Kidney (tissue), 14 donors: ENCODE results near the gene TLL2. TPM values are rescaled to one million over a fixed set of nuclear protein-coding genes. Genes with fewer than 3 reads are reported as not detected.

ENCODE experiments used
- DNase-seq, 5 donors: peaks; one replicate each; pipeline ENCODE4 v3.0.0-alpha.2; 2013 to 2020
- FAIRE-seq: peaks from 2 replicates; lab custom pipeline; 2012; peaks lifted over from hg19 to GRCh38; lab: Jason Lieb, UNC
- H3K27ac ChIP-seq, 2 donors: one replicate each; pipeline ENCODE4 v1.7.0; 2013; ENCODE audit warnings: low read depth in 2 of 2, low read length in 2 of 2, inconsistent platforms in 1 of 2
- H3K27me3 ChIP-seq: one replicate; pipeline ENCODE4 v1.7.1; 2013; ENCODE audit warnings: low read length, inconsistent platforms; ENCODE audit not compliant: control insufficient read depth, insufficient read depth
- H3K36me3 ChIP-seq, 3 donors: one replicate each; pipeline versions ENCODE4 v1.7.0 to v1.7.1; 2013; ENCODE audit warnings: low read length in 3 of 3, control low read depth in 1 of 3, inconsistent platforms in 1 of 3; ENCODE audit not compliant: insufficient read depth in 3 of 3, control insufficient read depth in 2 of 3
- H3K4me1 ChIP-seq, 3 donors: one replicate each; pipeline versions ENCODE4 v1.7.0 to v1.7.1; 2013; ENCODE audit warnings: low read length in 3 of 3, inconsistent platforms in 1 of 3, low read depth in 1 of 3; ENCODE audit not compliant: control insufficient read depth in 2 of 3, insufficient read depth in 2 of 3
- H3K4me3 ChIP-seq, 3 donors: one replicate each; pipeline versions ENCODE4 v1.7.0 to v1.8.1; 2013; ENCODE audit warnings: low read length in 3 of 3, control low read depth in 1 of 3, inconsistent platforms in 1 of 3
- H3K9ac ChIP-seq, 3 donors: one replicate each; pipeline versions ENCODE4 v1.7.0 to v1.7.1; 2013; ENCODE audit warnings: low read length in 3 of 3, control low read depth in 1 of 3, inconsistent platforms in 1 of 3
- H3K9me3 ChIP-seq, 3 donors: one replicate each; pipeline versions ENCODE4 v1.7.0 to v1.7.1; 2013; ENCODE audit warnings: low read length in 3 of 3, control low read depth in 1 of 3, inconsistent platforms in 1 of 3; ENCODE audit not compliant: control insufficient read depth in 2 of 3, insufficient read depth in 1 of 3
- CTCF ChIP-seq: IDR thresholded peaks from 3 replicates; pipeline ENCODE4 v1.5.1; 2012; ENCODE audit warnings: mild to moderate bottlenecking, moderate library complexity, borderline replicate concordance; ENCODE audit not compliant: insufficient read depth; ENCODE audit errors: extremely low read depth
- intact Hi-C: fragments of 100-400 bp; cut with DNase I; formaldehyde crosslinking; loops from one replicate; pipeline ENCODE4 v1.11.1; 2022
- polyA plus RNA-seq: library from polyadenylated mRNA; stranded (reverse); fragments of 350-450 nt; fragmentation: Illumina TruSeq; extraction: RNeasy Lipid Tissue Mini Kit (QIAGEN cat#74804); gene quantifications from one replicate; pipeline ENCODE4 v1.2.3, GENCODE V29; 2014; ENCODE audit warnings: low read depth, low replicate concordance; ENCODE audit not compliant: insufficient read depth
- total RNA-seq: library from RNA; stranded (reverse); fragmentation: NEBNext Ultra II Directional; extraction: Animal tissue kit (Norgen Biotek cat#: 25700); gene quantifications from one replicate; pipeline ENCODE4 v1.2.1, GENCODE V29; 2021
- donor health status: control.
- donor health status: control.
- donor health status: control.
- donor health status: control.
- donor health status: control.
- donor health status: DM: yes; HTN: yes; CAD: no.
- donor health status: Normal renal cell carcinoma (clear cell type).

TLL2 gene
- total and polyA plus RNA-seq, 2 donors from 2014 or later, result 0.39 to 0.98 TPM

GRCh38 chr10:96448021-96448457 lies 65.7 kb downstream of the TLL2 start:
- H3K4me3 ChIP-seq, result no peak overlapping the region
- no peaks in the 10 kb centered on the region for H3K36me3 ChIP-seq
- TF ChIP-seq CTCF, result no peak
- H3K9ac ChIP-seq, result no peak overlapping the region
- H3K27me3 ChIP-seq, result no peaks in the 10 kb centered on the region
- no peak overlapping the region for H3K27ac ChIP-seq
- H3K4me1 ChIP-seq, result no peaks in the 10 kb centered on the region
- intact Hi-C loops, result no loop called here
- no peaks in the 10 kb centered on the region for H3K9me3 ChIP-seq
- DNase-seq, result peak in 1 of 5 donors; percentile 19
- FAIRE-seq, result no peak

- DNase-seq (peak in 1 of 5 donors; percentile 3), FAIRE-seq (no peak)
- no peak for TF ChIP-seq CTCF
- no peak overlapping the region for H3K9ac ChIP-seq
- H3K27ac ChIP-seq, result no peak overlapping the region
- H3K36me3 ChIP-seq, result no peaks in the 10 kb centered on the region
- no peaks in the 10 kb centered on the region for H3K27me3 ChIP-seq
- H3K4me3 ChIP-seq, result no peak overlapping the region
- H3K9me3 ChIP-seq, result no peaks in the 10 kb centered on the region
- no peaks in the 10 kb centered on the region for H3K4me1 ChIP-seq
- intact Hi-C loops, result no loop called here
Measured at GRCh38 chr10:96446966-96447596, 66.6 kb downstream of the TLL2 start.

- no peak overlapping the region for H3K27ac ChIP-seq
- no peak overlapping the region for H3K4me3 ChIP-seq
- no peaks in the 10 kb centered on the region for H3K9me3 ChIP-seq
- DNase-seq, result no peak
- TF ChIP-seq CTCF, result no peak
- H3K4me1 ChIP-seq, result no peaks in the 10 kb centered on the region
- no peaks in the 10 kb centered on the region for H3K36me3 ChIP-seq
- no peak for FAIRE-seq
- H3K27me3 ChIP-seq, result no peaks in the 10 kb centered on the region
- no peak overlapping the region for H3K9ac ChIP-seq
- intact Hi-C loops, result no loop called here
Measured at GRCh38 chr10:96441987-96442643, 71.6 kb downstream of the TLL2 start.
